OCI-LY7 (cell line): Measurements from ENCODE around the gene SCARB2.

ENCODE experiments used
- EZH2phosphoT487 ChIP-seq: fragments of 200-600 bp; sonication (generic); IDR thresholded peaks from 2 replicates; pipeline ENCODE4 v1.6.1; 2018; ENCODE audit warnings: low read depth, borderline replicate concordance, mild to moderate bottlenecking, mixed run types, antibody characterized with exemption, low read length, moderate library complexity, mixed read lengths
- TF ChIP-seq, protein P1 (sequence below): fragments of 200-600 bp; sonication (generic); conservative IDR thresholded peaks from 2 replicates; pipeline ENCODE4 v1.5.1; 2014; ENCODE audit warnings: mild to moderate bottlenecking, antibody characterized with exemption, low read length, moderate library complexity, mixed read lengths

DNA sequence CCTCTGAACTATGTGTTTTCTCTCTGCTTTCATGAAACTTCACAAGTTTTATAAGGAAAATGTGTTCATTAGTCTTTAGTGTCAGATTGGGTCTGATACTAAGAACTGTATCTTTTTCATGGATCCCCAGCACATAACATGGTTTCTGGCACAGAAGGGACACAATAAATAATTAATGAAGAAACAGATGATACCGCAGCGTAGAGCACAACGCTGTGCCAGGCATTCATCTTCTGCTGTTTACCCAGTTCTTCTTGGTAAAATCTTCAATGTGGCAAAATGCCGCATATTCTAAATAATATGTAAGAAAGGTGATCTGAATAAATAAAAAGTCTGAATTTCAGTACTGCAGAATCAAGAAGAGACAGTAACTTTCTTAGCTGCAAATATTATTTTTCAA lies 12.3 kb downstream of the SCARB2 start:
- TF ChIP-seq, protein P1, sequence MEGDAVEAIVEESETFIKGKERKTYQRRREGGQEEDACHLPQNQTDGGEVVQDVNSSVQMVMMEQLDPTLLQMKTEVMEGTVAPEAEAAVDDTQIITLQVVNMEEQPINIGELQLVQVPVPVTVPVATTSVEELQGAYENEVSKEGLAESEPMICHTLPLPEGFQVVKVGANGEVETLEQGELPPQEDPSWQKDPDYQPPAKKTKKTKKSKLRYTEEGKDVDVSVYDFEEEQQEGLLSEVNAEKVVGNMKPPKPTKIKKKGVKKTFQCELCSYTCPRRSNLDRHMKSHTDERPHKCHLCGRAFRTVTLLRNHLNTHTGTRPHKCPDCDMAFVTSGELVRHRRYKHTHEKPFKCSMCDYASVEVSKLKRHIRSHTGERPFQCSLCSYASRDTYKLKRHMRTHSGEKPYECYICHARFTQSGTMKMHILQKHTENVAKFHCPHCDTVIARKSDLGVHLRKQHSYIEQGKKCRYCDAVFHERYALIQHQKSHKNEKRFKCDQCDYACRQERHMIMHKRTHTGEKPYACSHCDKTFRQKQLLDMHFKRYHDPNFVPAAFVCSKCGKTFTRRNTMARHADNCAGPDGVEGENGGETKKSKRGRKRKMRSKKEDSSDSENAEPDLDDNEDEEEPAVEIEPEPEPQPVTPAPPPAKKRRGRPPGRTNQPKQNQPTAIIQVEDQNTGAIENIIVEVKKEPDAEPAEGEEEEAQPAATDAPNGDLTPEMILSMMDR: no peak
- no peak for TF ChIP-seq EZH2phosphoT487
